IMR-90 (cell line): ENCODE measurements around the gene ALKBH5. TPM values are rescaled to one million over a fixed set of nuclear protein-coding genes. Genes with fewer than 3 reads are reported as not detected.

Experiments used
- ATAC-seq: fragments of 200-7000 bp; cut with Tn5 transposase; 2 replicates; pipeline ENCODE4 v1.9.1; 2020; ENCODE audit warnings: low read depth, mild to moderate bottlenecking, moderate library complexity
- BruUV-seq: library from RNA; stranded (reverse); fragments of 400-500 nt; replicated peaks from 2 replicates; lab custom pipeline; 2021; lab: Mats Ljungman, UMichigan
- CTCF ChIA-PET: fragments of 300-600 bp; formaldehyde crosslinking; extraction: SDS; loops from one replicate; lab custom pipeline; 2021; ENCODE audit warnings: antibody characterized with exemption; lab: Yijun Ruan, JAX
- POLR2A ChIA-PET: fragments of 300-600 bp; sonication (Branson Sonifier 250); formaldehyde crosslinking; loops from one replicate; lab custom pipeline; 2022; ENCODE audit warnings: antibody characterized with exemption; ENCODE audit not compliant: unreplicated experiment; lab: Charles Lee
- DNase-seq: peaks from one replicate; pipeline ENCODE4 v3.0.0; 2013
- H2AFZ ChIP-seq: replicated peaks from 2 replicates; pipeline ENCODE3; 2013; ENCODE audit warnings: low read length, mild to moderate bottlenecking; ENCODE audit not compliant: poor library complexity
- H2AK5ac ChIP-seq: 2 replicates; pipeline ENCODE4 v1.6.1; 2013; ENCODE audit warnings: low read depth, low read length, inconsistent platforms
- H2AK9ac ChIP-seq: replicated peaks from 2 replicates; pipeline ENCODE3; 2013; ENCODE audit warnings: mild to moderate bottlenecking, low read depth, low read length, moderate library complexity; ENCODE audit not compliant: poor library complexity
- H2BK120ac ChIP-seq: 2 replicates; pipeline ENCODE4 v1.6.1; 2013; ENCODE audit warnings: low read depth, low read length, inconsistent platforms
- H2BK15ac ChIP-seq: 3 replicates; pipeline ENCODE4 v1.6.1; 2013; ENCODE audit warnings: low read depth, low read length, inconsistent platforms
- H2BK20ac ChIP-seq: 2 replicates; pipeline ENCODE4 v1.6.1; 2013; ENCODE audit warnings: low read depth, mild to moderate bottlenecking, inconsistent platforms, low read length, moderate library complexity
- H2BK5ac ChIP-seq: 2 replicates; pipeline ENCODE4 v1.6.1; 2013; ENCODE audit warnings: mild to moderate bottlenecking, low read depth, low read length, inconsistent platforms; ENCODE audit not compliant: poor library complexity, severe bottlenecking
- H3K14ac ChIP-seq: replicated peaks from 2 replicates; pipeline ENCODE4 v1.6.1; 2013; ENCODE audit warnings: low read depth, low read length, inconsistent platforms
- H3K18ac ChIP-seq: 2 replicates; pipeline ENCODE4 v1.6.1; 2013; ENCODE audit warnings: low read depth, low read length, control low read depth
- H3K23ac ChIP-seq: 2 replicates; pipeline ENCODE4 v1.6.1; 2013; ENCODE audit warnings: low read depth, low read length, inconsistent platforms
- H3K27ac ChIP-seq: 2 replicates; pipeline ENCODE4 v1.5.1; 2013; ENCODE audit warnings: mild to moderate bottlenecking, control low read depth, low read length; ENCODE audit not compliant: insufficient read depth
- H3K27me3 ChIP-seq: 2 replicates; pipeline ENCODE4 v1.6.1; 2013; ENCODE audit warnings: low read length; ENCODE audit not compliant: control insufficient read depth, insufficient read depth
- H3K36me3 ChIP-seq: 2 replicates; pipeline ENCODE4 v1.6.1; 2013; ENCODE audit warnings: low read length, mixed read lengths; ENCODE audit not compliant: control insufficient read depth, insufficient read depth
- H3K4ac ChIP-seq: 2 replicates; pipeline ENCODE4 v1.6.1; 2013; ENCODE audit warnings: low read depth, low read length, inconsistent platforms
- H3K4me1 ChIP-seq: 2 replicates; pipeline ENCODE4 v1.6.1; 2013; ENCODE audit warnings: low read length, mixed read lengths; ENCODE audit not compliant: control insufficient read depth, insufficient read depth
- H3K4me2 ChIP-seq: 2 replicates; pipeline ENCODE4 v1.6.1; 2013; ENCODE audit warnings: low read depth, mild to moderate bottlenecking, control low read depth, low read length, moderate library complexity
- H3K4me3 ChIP-seq: 2 replicates; pipeline ENCODE4 v1.5.1; 2013; ENCODE audit warnings: low read depth, mild to moderate bottlenecking, control low read depth, low read length, moderate library complexity; ENCODE audit not compliant: insufficient read depth
- H3K56ac ChIP-seq: 2 replicates; pipeline ENCODE4 v1.6.1; 2013; ENCODE audit warnings: low read length, inconsistent platforms; ENCODE audit not compliant: insufficient read depth; ENCODE audit errors: extremely low read depth
- H3K79me1 ChIP-seq, 2 experiments: 2 replicates each; pipeline ENCODE4 v1.6.1; 2013; ENCODE audit warnings: low read length in 2 of 2, inconsistent platforms in 1 of 2, low read depth in 1 of 2
- H3K9ac ChIP-seq: 2 replicates; pipeline ENCODE4 v1.6.1; 2013; ENCODE audit warnings: low read depth, low read length, control low read depth
- H3K9me1 ChIP-seq: 2 replicates; pipeline ENCODE4 v1.6.1; 2013; ENCODE audit warnings: low read length, inconsistent platforms; ENCODE audit not compliant: insufficient read depth
- H3K9me3 ChIP-seq: 2 replicates; pipeline ENCODE4 v1.6.1; 2013; ENCODE audit warnings: low read length; ENCODE audit not compliant: control insufficient read depth, insufficient read depth
- H4K20me1 ChIP-seq: 2 replicates; pipeline ENCODE4 v1.6.1; 2013; ENCODE audit warnings: low read length, inconsistent platforms; ENCODE audit not compliant: insufficient read depth
- H4K5ac ChIP-seq: 2 replicates; pipeline ENCODE4 v1.6.1; 2013; ENCODE audit warnings: mild to moderate bottlenecking, low read depth, low read length, control low read depth
- H4K8ac ChIP-seq, 2 experiments: 2 replicates each; pipeline ENCODE4 v1.6.1; 2013; ENCODE audit warnings: low read depth in 2 of 2, low read length in 2 of 2, control low read depth in 1 of 2, inconsistent platforms in 1 of 2
- H4K91ac ChIP-seq: 2 replicates; pipeline ENCODE4 v1.6.1; 2013; ENCODE audit warnings: low read depth, low read length, inconsistent platforms; ENCODE audit not compliant: insufficient read depth
- BHLHE40 ChIP-seq: fragments of 150-350 bp; IDR thresholded peaks from 2 replicates; pipeline ENCODE4 v1.6.1; 2016; ENCODE audit warnings: mild to moderate bottlenecking, low read depth, low read length
- CEBPB ChIP-seq: IDR thresholded peaks from 2 replicates; pipeline ENCODE4 v1.6.1; 2012; ENCODE audit warnings: low read depth, low read length, improper control_type of control experiment
- CHD1 ChIP-seq: IDR thresholded peaks from 2 replicates; pipeline ENCODE4 v1.6.1; 2012; ENCODE audit warnings: low read depth, low read length, improper control_type of control experiment
- CTCF ChIP-seq: conservative IDR thresholded peaks from 2 replicates; pipeline ENCODE4 v1.5.1; 2012; ENCODE audit warnings: mild to moderate bottlenecking, low read depth, low read length, improper control_type of control experiment
- ELK1 ChIP-seq: fragments of 150-350 bp; IDR thresholded peaks from 2 replicates; pipeline ENCODE4 v1.6.1; 2016; ENCODE audit warnings: low read depth, mild to moderate bottlenecking, low read length, moderate library complexity, borderline replicate concordance
- FOS ChIP-seq: fragments of 150-350 bp; IDR thresholded peaks from 2 replicates; pipeline ENCODE4 v1.6.1; 2016; ENCODE audit warnings: low read depth, low read length
- MAFK ChIP-seq: IDR thresholded peaks from 2 replicates; pipeline ENCODE4 v1.6.1; 2012; ENCODE audit warnings: low read depth, low read length, improper control_type of control experiment
- MAZ ChIP-seq: IDR thresholded peaks from 2 replicates; pipeline ENCODE4 v1.6.1; 2012; ENCODE audit warnings: low read depth, mild to moderate bottlenecking, low read length, improper control_type of control experiment, moderate library complexity, borderline replicate concordance
- MXI1 ChIP-seq: IDR thresholded peaks from 2 replicates; pipeline ENCODE4 v1.6.1; 2012; ENCODE audit warnings: low read depth, mild to moderate bottlenecking, low read length, moderate library complexity, borderline replicate concordance
- NFE2L2 ChIP-seq: fragments of 150-350 bp; IDR thresholded peaks from 2 replicates; pipeline ENCODE4 v1.6.1; 2016; ENCODE audit warnings: low read depth, mild to moderate bottlenecking, low read length
- POLR2A ChIP-seq: IDR thresholded peaks from 2 replicates; pipeline ENCODE4 v1.6.1; 2012; ENCODE audit warnings: mild to moderate bottlenecking, low read depth, low read length
- RAD21 ChIP-seq: IDR thresholded peaks from 2 replicates; pipeline ENCODE4 v1.6.1; 2012; ENCODE audit warnings: low read length, improper control_type of control experiment
- RCOR1 ChIP-seq: IDR thresholded peaks from 2 replicates; pipeline ENCODE4 v1.6.1; 2012; ENCODE audit warnings: mild to moderate bottlenecking, low read length, improper control_type of control experiment; ENCODE audit not compliant: insufficient replicate concordance
- RFX5 ChIP-seq: IDR thresholded peaks from 2 replicates; pipeline ENCODE4 v1.8.0; 2012; ENCODE audit warnings: low read depth, mild to moderate bottlenecking, low read length, moderate library complexity
- SMC3 ChIP-seq: fragments of 150-350 bp; IDR thresholded peaks from 2 replicates; pipeline ENCODE4 v1.6.1; 2016; ENCODE audit warnings: low read depth, mild to moderate bottlenecking, antibody characterized with exemption, low read length, moderate library complexity
- USF2 ChIP-seq: fragments of 150-350 bp; IDR thresholded peaks from 2 replicates; pipeline ENCODE4 v1.6.1; 2017; ENCODE audit warnings: mild to moderate bottlenecking, antibody characterized with exemption, low read length, low read depth
- WGBS, 2 experiments: methylation state at CpG; one replicate each; pipeline versions ENCODE4 v1.1.5 to v1.1.7; 2013; ENCODE audit warnings: missing lambda C conversion rate in 2 of 2; ENCODE audit not compliant: insufficient read length in 1 of 2; ENCODE audit errors: extremely low coverage in 2 of 2; 5-methylcytosine and 5-hydroxymethylcytosine counted together
- dilution Hi-C: fragments of 300-500 bp; cut with HindIII; formaldehyde crosslinking; loops from one replicate; pipeline ENCODE4 v1.14.3; 2018; ENCODE audit warnings: low sequenced_read_pairs; ENCODE audit not compliant: unreplicated experiment
- in situ Hi-C: fragments of 300-500 bp; cut with MboI; formaldehyde crosslinking; loops from 3 replicates; pipeline ENCODE4 v1.14.3; 2019; ENCODE audit warnings: low sequenced_read_pairs, inconsistent platforms, mixed read lengths
- intact Hi-C: fragments of 100-400 bp; cut with micrococcal nuclease; formaldehyde crosslinking; loops from 2 replicates; pipeline ENCODE4 v1.10.0; 2022
- polyA plus RNA-seq, 3 experiments: library from polyadenylated mRNA; depleted of rRNA; stranded (reverse); fragments of >200 nt; gene quantifications; 2 replicates each; pipeline ENCODE4 v1.2.3, GENCODE V29; 2012; ENCODE audit warnings: low replicate concordance in 1 of 3
- total RNA-seq: library from RNA; depleted of rRNA; stranded (reverse); fragments of >200 nt; gene quantifications from 2 replicates; pipeline ENCODE4 v1.2.3, GENCODE V29; 2012

Gene ALKBH5
- total and polyA plus RNA-seq, 2 of the 4 experiments (the other 2 are of a cell fraction), result 57.6 to 79.6 TPM

GRCh38 chr17:18234853-18235380 lies 51.3 kb downstream of the ALKBH5 start:
- no peak for DNase-seq
- in situ Hi-C loops, result no loop called here
- Histone ChIP-seq H4K20me1 (peaks cover 27% of the 10 kb centered on the region), H3K56ac (no peak overlapping the region), H4K5ac (no peak overlapping the region), H3K9me1 (no peaks in the 10 kb centered on the region), H3K4ac (no peak overlapping the region), H3K27ac (no peak overlapping the region), H3K18ac (no peak overlapping the region), H3K79me1 (peaks cover 0 to 39% of the 10 kb centered on the region in 2 experiments; a peak in 3 of 4 replicates), H3K4me1 (peaks cover 5% of the 10 kb centered on the region), H3K4me3 (no peak overlapping the region), H2BK5ac (no peak overlapping the region), H3K4me2 (no peak overlapping the region), H4K91ac (no peak overlapping the region), H3K9me3 (no peaks in the 10 kb centered on the region), H2BK15ac (no peak overlapping the region), H3K9ac (no peak overlapping the region), H2AK5ac (no peak overlapping the region), H3K14ac (no peak overlapping the region), H4K8ac (no peak overlapping the region), H3K27me3 (no peaks in the 10 kb centered on the region), H2BK120ac (no peak overlapping the region), H2AFZ (no peak overlapping the region), H3K23ac (no peak overlapping the region), H2BK20ac (no peak overlapping the region), H2AK9ac (peak overlapping the region; percentile 83), H3K36me3 (peaks cover 62% of the 10 kb centered on the region)
- intact Hi-C loops, result no loop called here
- dilution Hi-C loops, result no loop called here
- TF ChIP-seq RAD21, result no peak
- no peak for TF ChIP-seq RCOR1
- no peak for TF ChIP-seq POLR2A
- no peak for TF ChIP-seq MXI1
- TF ChIP-seq ELK1, result no peak
- TF ChIP-seq CEBPB, result no peak
- TF ChIP-seq SMC3, result no peak
- TF ChIP-seq RFX5, result no peak
- TF ChIP-seq CTCF, result no peak
- TF ChIP-seq MAFK, result no peak
- TF ChIP-seq FOS, result no peak
- TF ChIP-seq USF2, result no peak
- no peak for TF ChIP-seq MAZ
- no peak for TF ChIP-seq CHD1
- TF ChIP-seq BHLHE40, result no peak
- TF ChIP-seq NFE2L2, result no peak
- 100% methylated on average over 6 of the region's 22 CpGs; no CpG with 5 or more reads in 1 of the 2 experiments for WGBS, 2 experiments
- ChIA-PET CTCF (no interaction called here), POLR2A (no interaction called here)
- BruUV-seq, result no TSS peak
- ATAC-seq, result no peak
